Right forelimb (tissue), 1 donor: Measurements from ENCODE around the gene MARCHF11.

Experiments used
- DNase-seq: peaks from one replicate; pipeline ENCODE4 v3.0.0-alpha.2; 2018

The MARCHF11 gene

GRCh38 chr5:16179511-16179935 is at the start of gene MARCHF11:
Gene MARCHF11 (minus strand): TSS chr5:16179791. CDS start chr5:16179575, 216 bp downstream.
- DNase-seq, result no peak

GRCh38 chr5:16225927-16226326 is 46.3 kb upstream of the MARCHF11 start:
- no peak for DNase-seq

GRCh38 chr5:16192311-16192710 is 12.7 kb upstream of the MARCHF11 start:
- no peak for DNase-seq

- no peak for DNase-seq
Observed at GRCh38 chr5:16180789-16181082, 1.1 kb upstream of the MARCHF11 start.

GRCh38 chr5:16179936-16180788 is 571 bp upstream of the MARCHF11 start:
- no peak for DNase-seq

GRCh38 chr5:16178745-16179372 is 732 bp downstream of the MARCHF11 start:
- peak; percentile 88 for DNase-seq

GRCh38 chr5:16169550-16169949 is 10.0 kb downstream of the MARCHF11 start:
- DNase-seq, result no peak

GRCh38 chr5:16160706-16161105 is 18.9 kb downstream of the MARCHF11 start:
- no peak for DNase-seq

GRCh38 chr5:16159636-16160035 is 20.0 kb downstream of the MARCHF11 start:
- DNase-seq, result no peak

GRCh38 chr5:16156152-16156551 is 23.4 kb downstream of the MARCHF11 start:
- no peak for DNase-seq

GRCh38 chr5:16152601-16153568 is 26.7 kb downstream of the MARCHF11 start:
- DNase-seq, result no peak

- no peak for DNase-seq
Observed at GRCh38 chr5:16149621-16150020, 30.0 kb downstream of the MARCHF11 start.

GRCh38 chr5:16147179-16147900 is 32.3 kb downstream of the MARCHF11 start:
- DNase-seq, result no peak

- no peak for DNase-seq
Observed at GRCh38 chr5:16144416-16144815, 35.2 kb downstream of the MARCHF11 start.

- no peak for DNase-seq
Observed at GRCh38 chr5:16143361-16144049, 36.1 kb downstream of the MARCHF11 start.

GRCh38 chr5:16140944-16141343 is 38.6 kb downstream of the MARCHF11 start:
- DNase-seq, result no peak

GRCh38 chr5:16140417-16140816 is 39.2 kb downstream of the MARCHF11 start:
- no peak for DNase-seq

GRCh38 chr5:16137177-16137576 is 42.4 kb downstream of the MARCHF11 start:
- no peak for DNase-seq

GRCh38 chr5:16135506-16135905 is 44.1 kb downstream of the MARCHF11 start:
- DNase-seq, result no peak

- no peak for DNase-seq
Observed at GRCh38 chr5:16135003-16135402, 44.6 kb downstream of the MARCHF11 start.

GRCh38 chr5:16134204-16134603 is 45.4 kb downstream of the MARCHF11 start:
- DNase-seq, result no peak

GRCh38 chr5:16131878-16132277 is 47.7 kb downstream of the MARCHF11 start:
- no peak for DNase-seq
